PFSK-1 (cell line): Measurements from ENCODE around the gene HDAC4.

ENCODE experiments used
- POLR2AphosphoS5 ChIP-seq: IDR thresholded peaks from 2 replicates; pipeline ENCODE4 v1.6.1; 2012; ENCODE audit warnings: low read depth, mild to moderate bottlenecking, control low read depth, low read length, moderate library complexity
- SIN3A ChIP-seq: IDR thresholded peaks from 2 replicates; pipeline ENCODE4 v1.6.1; 2012; ENCODE audit warnings: mild to moderate bottlenecking, low read length, moderate library complexity, borderline replicate concordance; ENCODE audit not compliant: insufficient read depth
- TAF1 ChIP-seq: IDR thresholded peaks from 2 replicates; pipeline ENCODE4 v1.6.1; 2012; ENCODE audit warnings: low read length, control low read depth, borderline replicate concordance; ENCODE audit not compliant: insufficient read depth

GRCh38 chr2:239061824-239062570, 338.8 kb downstream of the HDAC4 start:
- TF ChIP-seq TAF1 (no peak), POLR2AphosphoS5 (no peak), SIN3A (no peak)
